Measurements from ENCODE around the gene VAV2. TPM values are rescaled to one million over a fixed set of nuclear protein-coding genes. Genes with fewer than 3 reads are reported as not detected.

VAV2 gene
- polyA plus RNA-seq, 3 donors from 2014 or later = 0.12 to 0.28 TPM; not detected in 1

GRCh38 chr9:133987446-133987788 lies 4.7 kb downstream of the VAV2 start:
- peaks cover 1 to 9% (median 6%) of the 10 kb centered on the region in 3 donors for H3K27me3 Mint-ChIP-seq (ENCODE audit: low read depth in 3 of 3)
- H3K4me3 Mint-ChIP-seq = no peak overlapping the region
- H3K4me1 Mint-ChIP-seq = peaks cover 0 to 2% of the 10 kb centered on the region in 2 donors
- no peak overlapping the region for H3K27ac Mint-ChIP-seq
- H3K9me3 Mint-ChIP-seq = no peaks in the 10 kb centered on the region
- no peaks in the 10 kb centered on the region for H3K36me3 Mint-ChIP-seq
- no peak for DNase-seq

GRCh38 chr9:133986774-133987445 lies 5.2 kb downstream of the VAV2 start:
- peaks cover 1 to 9% (median 6%) of the 10 kb centered on the region in 3 donors for H3K27me3 Mint-ChIP-seq (ENCODE audit: low read depth in 3 of 3)
- no peak overlapping the region for H3K4me3 Mint-ChIP-seq
- no peaks in the 10 kb centered on the region for H3K36me3 Mint-ChIP-seq
- H3K9me3 Mint-ChIP-seq = no peaks in the 10 kb centered on the region
- peaks cover 0 to 2% of the 10 kb centered on the region in 2 donors for H3K4me1 Mint-ChIP-seq
- no peak for DNase-seq
- H3K27ac Mint-ChIP-seq = no peak overlapping the region

GRCh38 chr9:133986061-133986460 lies 6.1 kb downstream of the VAV2 start:
- Mint-ChIP-seq H3K4me3 (no peak overlapping the region), H3K27me3 (ENCODE audit: low read depth in 3 of 3) (peaks cover 1 to 9% (median 6%) of the 10 kb centered on the region in 3 donors), H3K4me1 (peaks cover 0 to 2% of the 10 kb centered on the region in 2 donors), H3K9me3 (no peaks in the 10 kb centered on the region), H3K36me3 (no peaks in the 10 kb centered on the region), H3K27ac (no peak overlapping the region)
- DNase-seq = no peak

- no peak for DNase-seq
- Mint-ChIP-seq H3K27me3 (ENCODE audit: low read depth in 3 of 3) (peaks cover 1 to 4% (median 2%) of the 10 kb centered on the region in 3 donors), H3K4me1 (no peaks in the 10 kb centered on the region), H3K4me3 (no peak overlapping the region), H3K9me3 (no peaks in the 10 kb centered on the region), H3K36me3 (no peaks in the 10 kb centered on the region), H3K27ac (no peak overlapping the region)
These were observed 9.0 kb downstream of the VAV2 start for GRCh38 chr9:133982971-133983720.

GRCh38 chr9:133981958-133982681 lies 10.0 kb downstream of the VAV2 start:
- H3K9me3 Mint-ChIP-seq = no peaks in the 10 kb centered on the region
- no peaks in the 10 kb centered on the region for H3K36me3 Mint-ChIP-seq
- no peak overlapping the region for H3K4me3 Mint-ChIP-seq
- H3K27ac Mint-ChIP-seq = no peak overlapping the region
- H3K4me1 Mint-ChIP-seq = no peaks in the 10 kb centered on the region
- H3K27me3 Mint-ChIP-seq (ENCODE audit: low read depth in 3 of 3) = peaks cover 0 to 4% (median 1%) of the 10 kb centered on the region in 3 donors
- no peak for DNase-seq

GRCh38 chr9:133981589-133981957 lies 10.6 kb downstream of the VAV2 start:
- no peak overlapping the region for H3K27ac Mint-ChIP-seq
- no peak overlapping the region for H3K4me3 Mint-ChIP-seq
- DNase-seq = no peak
- no peaks in the 10 kb centered on the region for H3K36me3 Mint-ChIP-seq
- H3K27me3 Mint-ChIP-seq (ENCODE audit: low read depth in 3 of 3) = peaks cover 0 to 4% (median 1%) of the 10 kb centered on the region in 3 donors
- H3K9me3 Mint-ChIP-seq = no peaks in the 10 kb centered on the region
- H3K4me1 Mint-ChIP-seq = no peaks in the 10 kb centered on the region

GRCh38 chr9:133980864-133981588 lies 11.1 kb downstream of the VAV2 start:
- no peaks in the 10 kb centered on the region for H3K36me3 Mint-ChIP-seq
- no peaks in the 10 kb centered on the region for H3K4me1 Mint-ChIP-seq
- H3K9me3 Mint-ChIP-seq = no peaks in the 10 kb centered on the region
- no peak overlapping the region for H3K4me3 Mint-ChIP-seq
- H3K27me3 Mint-ChIP-seq (ENCODE audit: low read depth in 3 of 3) = peaks cover 0 to 2% (median 1%) of the 10 kb centered on the region in 3 donors
- no peak overlapping the region for H3K27ac Mint-ChIP-seq
- no peak for DNase-seq

GRCh38 chr9:133979921-133980863 lies 11.9 kb downstream of the VAV2 start:
- H3K4me3 Mint-ChIP-seq = no peak overlapping the region
- no peak for DNase-seq
- no peaks in the 10 kb centered on the region for H3K36me3 Mint-ChIP-seq
- no peaks in the 10 kb centered on the region for H3K9me3 Mint-ChIP-seq
- H3K27me3 Mint-ChIP-seq (ENCODE audit: low read depth in 3 of 3) = peaks cover 0 to 1% (median 0%) of the 10 kb centered on the region in 3 donors
- H3K4me1 Mint-ChIP-seq = no peaks in the 10 kb centered on the region
- peak overlapping the region in 1 of 6 donors; percentile 35 for H3K27ac Mint-ChIP-seq

GRCh38 chr9:133979273-133979920 lies 12.7 kb downstream of the VAV2 start:
- no peaks in the 10 kb centered on the region for H3K36me3 Mint-ChIP-seq
- H3K9me3 Mint-ChIP-seq = no peaks in the 10 kb centered on the region
- no peaks in the 10 kb centered on the region for H3K4me1 Mint-ChIP-seq
- no peaks in the 10 kb centered on the region for H3K27me3 Mint-ChIP-seq (ENCODE audit: low read depth in 3 of 3)
- no peak for DNase-seq
- H3K27ac Mint-ChIP-seq = peak overlapping the region in 1 of 6 donors; percentile 35
- H3K4me3 Mint-ChIP-seq = no peak overlapping the region

GRCh38 chr9:133978899-133979272 lies 13.2 kb downstream of the VAV2 start:
- no peaks in the 10 kb centered on the region for H3K9me3 Mint-ChIP-seq
- no peak overlapping the region for H3K4me3 Mint-ChIP-seq

GRCh38 chr9:133978226-133978898 lies 13.8 kb downstream of the VAV2 start:
- Mint-ChIP-seq H3K9me3 (no peaks in the 10 kb centered on the region), H3K4me3 (no peak overlapping the region), H3K27me3 (ENCODE audit: low read depth in 3 of 3) (no peaks in the 10 kb centered on the region), H3K36me3 (no peaks in the 10 kb centered on the region), H3K27ac (no peak overlapping the region), H3K4me1 (no peaks in the 10 kb centered on the region)
- no peak for DNase-seq

More at GRCh38 chr9:133978899-133979272, 13.2 kb downstream of the VAV2 start:
- no peaks in the 10 kb centered on the region for H3K27me3 Mint-ChIP-seq (ENCODE audit: low read depth in 3 of 3)
- no peaks in the 10 kb centered on the region for H3K4me1 Mint-ChIP-seq
- H3K27ac Mint-ChIP-seq = no peak overlapping the region
- no peaks in the 10 kb centered on the region for H3K36me3 Mint-ChIP-seq
- no peak for DNase-seq
